Measurements from ENCODE around the gene OR1L1. TPM values are rescaled to one million over a fixed set of nuclear protein-coding genes. Genes with fewer than 3 reads are reported as not detected.

The OR1L1 gene, protein sequence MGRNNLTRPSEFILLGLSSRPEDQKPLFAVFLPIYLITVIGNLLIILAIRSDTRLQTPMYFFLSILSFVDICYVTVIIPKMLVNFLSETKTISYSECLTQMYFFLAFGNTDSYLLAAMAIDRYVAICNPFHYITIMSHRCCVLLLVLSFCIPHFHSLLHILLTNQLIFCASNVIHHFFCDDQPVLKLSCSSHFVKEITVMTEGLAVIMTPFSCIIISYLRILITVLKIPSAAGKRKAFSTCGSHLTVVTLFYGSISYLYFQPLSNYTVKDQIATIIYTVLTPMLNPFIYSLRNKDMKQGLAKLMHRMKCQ
- total RNA-seq (not detected), polyA plus RNA-seq (not detected)

- Histone ChIP-seq H3K9me3 (no peaks in the 10 kb centered on the region), H3K27me3 (no peaks in the 10 kb centered on the region), H3K36me3 (no peaks in the 10 kb centered on the region), H3K4me3 (no peak within 1 kb of the TSS), H3K27ac (no peak within 1 kb of the TSS), H3K4me1 (no peaks in the 10 kb centered on the region)
- intact Hi-C loops (cut with DNase I), result no loop called here
- FAIRE-seq (no peak), DNase-seq (no peak), ATAC-seq (no peak)
- no peak for TF ChIP-seq CTCF (IDR thresholded peaks at IDR 0.05)
- 52 to 53% methylated on average over 2 of the region's 2 CpGs for WGBS, 2 donors
These were observed at the start of gene OR1L1 for GRCh38 chr9:122661416-122661815. Gene OR1L1 (plus strand): TSS chr9:122661716. CDS start chr9:122661716, 0 bp downstream.

- no peak for DNase-seq
- no peak for FAIRE-seq
These were observed 47.2 kb upstream of the OR1L1 start, which contains the start of gene OR1Q1 for GRCh38 chr9:122614362-122614761. Gene OR1Q1 (plus strand): TSS chr9:122614738. CDS start chr9:122614738, 0 bp downstream.

DNA sequence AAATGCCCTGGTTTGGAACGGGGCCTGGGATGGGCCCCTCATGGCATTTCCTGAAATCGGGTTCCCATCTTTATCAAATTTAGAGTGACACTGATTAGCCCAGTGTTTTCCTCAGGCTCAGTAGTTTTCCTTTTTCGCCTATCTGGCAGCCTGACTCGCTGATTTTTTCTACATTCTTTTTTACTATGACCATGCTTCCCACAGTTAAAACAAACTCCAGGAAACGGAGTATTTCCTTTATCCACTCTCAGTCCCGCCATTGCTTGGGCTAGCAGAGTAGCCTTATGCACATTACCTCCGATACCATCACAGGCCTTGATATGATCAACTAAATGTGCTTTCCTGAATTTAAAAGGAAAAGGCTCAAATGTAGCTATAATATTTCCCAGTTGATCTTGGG is 41.5 kb upstream of the OR1L1 start:
- H3K27ac ChIP-seq, result no peak overlapping the region
- H3K36me3 ChIP-seq, result no peaks in the 10 kb centered on the region
- no peak for ATAC-seq
- intact Hi-C loops (cut with DNase I), result no loop called here
- no peak for DNase-seq
- no peaks in the 10 kb centered on the region for H3K9me3 ChIP-seq
- H3K4me3 ChIP-seq, result no peak overlapping the region
- H3K27me3 ChIP-seq, result no peaks in the 10 kb centered on the region
- FAIRE-seq, result no peak
- WGBS, 2 donors, result 57 to 68% methylated on average over 7 of the region's 7 CpGs
- no peak for TF ChIP-seq CTCF (IDR thresholded peaks at IDR 0.05)
- no peaks in the 10 kb centered on the region for H3K4me1 ChIP-seq

More at GRCh38 chr9:122614362-122614761, 47.2 kb upstream of the OR1L1 start, which contains the start of gene OR1Q1:
- no peak for ATAC-seq
- no peak within 1 kb of the TSS for H3K4me3 ChIP-seq
- no peaks in the 10 kb centered on the region for H3K27me3 ChIP-seq
- no peak within 1 kb of the TSS for H3K27ac ChIP-seq
- intact Hi-C loops (cut with DNase I), result no loop called here
- no peaks in the 10 kb centered on the region for H3K36me3 ChIP-seq
- TF ChIP-seq CTCF (IDR thresholded peaks at IDR 0.05), result no peak
- H3K9me3 ChIP-seq, result no peaks in the 10 kb centered on the region
- WGBS, 2 donors, result 85 to 89% methylated on average over 1 of the region's 1 CpG
- H3K4me1 ChIP-seq, result no peaks in the 10 kb centered on the region

DNA sequence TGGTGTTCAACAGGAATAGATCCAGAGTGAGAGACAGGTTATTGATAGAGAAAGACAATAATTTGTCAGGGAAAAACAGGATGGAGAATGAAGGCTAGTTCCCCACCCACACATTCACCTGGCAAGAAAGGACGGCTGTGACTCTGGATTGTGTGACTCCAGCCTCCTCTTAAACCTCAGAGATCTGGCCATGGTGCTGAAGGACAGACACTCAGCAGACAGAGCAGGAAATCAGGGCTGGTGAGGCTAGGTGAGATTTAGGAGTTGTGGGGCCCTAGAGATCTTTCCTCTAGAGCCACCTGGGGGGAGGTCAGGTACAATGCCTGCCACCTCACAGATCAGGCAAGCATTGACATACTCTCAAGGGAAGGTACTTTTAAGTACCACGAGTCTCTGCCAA is 19.3 kb upstream of the OR1L1 start:
- no peak for TF ChIP-seq CTCF (IDR thresholded peaks at IDR 0.05)
- Histone ChIP-seq H3K36me3 (no peaks in the 10 kb centered on the region), H3K9me3 (no peaks in the 10 kb centered on the region), H3K4me1 (no peaks in the 10 kb centered on the region), H3K27ac (no peak overlapping the region), H3K4me3 (no peak overlapping the region), H3K27me3 (no peaks in the 10 kb centered on the region)
- DNase-seq (no peak), ATAC-seq (no peak), FAIRE-seq (no peak)
- intact Hi-C loops (cut with DNase I), result no loop called here
- 20 to 36% methylated on average over 2 of the region's 2 CpGs for WGBS, 2 donors

DNA sequence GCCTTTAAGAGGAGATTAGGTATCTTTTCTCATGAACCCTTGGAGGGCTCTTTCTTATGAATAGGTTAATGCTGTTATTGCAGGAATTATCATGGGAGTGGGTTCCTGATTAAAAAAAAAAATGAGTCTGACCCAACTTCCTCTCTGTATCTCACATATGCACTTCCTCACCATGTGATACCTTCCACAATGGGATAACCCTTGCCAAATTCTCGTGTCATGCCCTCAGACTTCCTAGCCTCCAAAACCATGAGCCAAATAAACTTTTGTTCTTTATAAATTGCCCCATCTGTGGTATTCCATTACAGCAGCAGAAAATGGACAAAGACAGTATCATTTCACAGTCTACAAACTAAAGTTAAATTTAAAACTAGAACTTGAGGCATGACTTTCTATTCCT is 5.1 kb upstream of the OR1L1 start:
- ATAC-seq (no peak), FAIRE-seq (no peak), DNase-seq (no peak)
- TF ChIP-seq CTCF (IDR thresholded peaks at IDR 0.05), result no peak
- Histone ChIP-seq H3K27ac (no peak overlapping the region), H3K27me3 (no peaks in the 10 kb centered on the region), H3K4me1 (no peaks in the 10 kb centered on the region), H3K36me3 (no peaks in the 10 kb centered on the region), H3K9me3 (no peaks in the 10 kb centered on the region), H3K4me3 (no peak overlapping the region)
- intact Hi-C loops (cut with DNase I), result no loop called here
- 21 to 29% methylated on average over 1 of the region's 1 CpG for WGBS, 2 donors
